Umbilical cord (tissue), 2 donors: Measurements from ENCODE around the gene ASCL4. TPM values are rescaled to one million over a fixed set of nuclear protein-coding genes. Genes with fewer than 3 reads are reported as not detected.
"Not testable (repeated sequence)": the region's sequence is repeated elsewhere in the genome, so short reads cannot be mapped to it uniquely, and the experiment has no call there.

Experiments
- DNase-seq: peaks from one replicate; pipeline ENCODE4 v3.0.0-alpha.2; 2015; ENCODE audit warnings: low spot score
- total RNA-seq: library from RNA; depleted of rRNA; stranded (reverse); fragments of >200 nt; gene quantifications from one replicate; pipeline ENCODE4 v1.2.3, GENCODE V29; 2014; ENCODE audit warnings: low replicate concordance; ENCODE audit not compliant: insufficient read depth

The ASCL4 gene, protein sequence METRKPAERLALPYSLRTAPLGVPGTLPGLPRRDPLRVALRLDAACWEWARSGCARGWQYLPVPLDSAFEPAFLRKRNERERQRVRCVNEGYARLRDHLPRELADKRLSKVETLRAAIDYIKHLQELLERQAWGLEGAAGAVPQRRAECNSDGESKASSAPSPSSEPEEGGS
- not detected for total RNA-seq

DNA sequence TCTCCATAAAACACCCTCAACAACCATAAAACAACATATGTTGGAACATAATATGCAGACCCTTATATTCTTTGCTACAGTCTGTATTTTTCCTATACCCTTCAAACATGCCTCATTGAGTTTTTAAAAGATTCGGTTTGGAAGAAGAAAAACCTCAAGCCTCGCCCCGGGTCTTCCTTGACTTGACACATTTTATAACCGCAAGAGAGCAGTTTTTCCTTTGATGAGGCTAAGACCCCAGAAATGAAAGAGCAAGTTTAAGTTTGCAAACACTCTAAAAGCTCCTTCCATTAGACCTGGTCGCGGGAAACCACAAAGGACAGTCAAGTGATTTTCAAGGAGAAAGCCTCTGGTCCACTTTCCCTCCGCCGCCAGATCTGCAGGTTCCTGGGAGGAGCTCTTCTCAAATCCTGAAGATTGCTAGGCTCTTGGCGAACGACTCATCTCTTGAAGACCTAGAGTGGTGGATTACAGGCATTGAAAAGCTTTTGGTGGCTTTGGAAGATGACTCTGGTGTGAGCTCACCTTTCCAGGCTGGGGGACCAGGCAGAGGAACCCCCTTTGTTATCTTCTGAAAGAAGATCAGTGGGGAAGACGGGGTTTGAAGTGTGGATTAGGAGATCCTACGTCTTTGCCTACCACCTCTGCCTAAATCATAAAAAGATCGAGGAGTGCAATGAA lies at the start of gene ASCL4:
TSS of gene ASCL4 (plus strand) at position 356 of the 681 bp plus-strand sequence. CDS start 515 bp downstream, outside the sequence.
- no peak for DNase-seq

DNA sequence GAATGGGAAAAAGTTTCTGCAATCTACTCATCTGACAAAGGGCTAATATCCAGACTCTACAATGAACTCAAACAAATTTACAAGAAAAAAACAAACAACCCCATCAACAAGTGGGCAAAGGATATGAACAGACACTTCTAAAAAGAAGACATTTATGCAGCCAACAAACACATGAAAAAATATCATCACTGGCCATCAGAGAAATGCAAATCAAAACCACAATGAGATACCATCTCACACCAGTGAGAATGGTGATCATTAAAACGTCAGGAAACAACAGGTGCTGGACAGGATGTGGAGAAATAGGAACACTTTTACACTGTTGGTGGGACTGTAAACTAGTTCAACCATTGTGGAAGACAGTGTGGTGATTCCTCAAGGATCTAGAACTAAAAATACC lies 47.2 kb upstream of the ASCL4 start:
- not testable (repeated sequence) for DNase-seq

DNA sequence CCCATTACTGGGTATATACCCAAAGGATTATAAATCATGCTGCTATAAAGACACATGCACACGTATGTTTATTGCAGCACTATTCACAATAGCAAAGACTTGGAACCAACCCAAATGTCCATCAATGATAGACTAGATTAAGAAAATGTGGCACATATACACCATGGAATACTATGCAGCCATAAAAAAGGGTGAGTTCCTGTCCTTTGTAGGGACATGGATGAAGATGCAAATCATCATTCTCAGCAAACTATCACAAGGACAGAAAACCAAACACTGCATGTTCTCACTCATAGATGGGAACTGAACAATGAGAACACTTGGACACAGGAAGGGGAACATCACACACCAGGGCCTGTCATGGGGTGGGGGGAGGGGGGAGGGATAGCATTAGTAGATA lies 46.8 kb upstream of the ASCL4 start:
- not testable (repeated sequence) for DNase-seq

DNA sequence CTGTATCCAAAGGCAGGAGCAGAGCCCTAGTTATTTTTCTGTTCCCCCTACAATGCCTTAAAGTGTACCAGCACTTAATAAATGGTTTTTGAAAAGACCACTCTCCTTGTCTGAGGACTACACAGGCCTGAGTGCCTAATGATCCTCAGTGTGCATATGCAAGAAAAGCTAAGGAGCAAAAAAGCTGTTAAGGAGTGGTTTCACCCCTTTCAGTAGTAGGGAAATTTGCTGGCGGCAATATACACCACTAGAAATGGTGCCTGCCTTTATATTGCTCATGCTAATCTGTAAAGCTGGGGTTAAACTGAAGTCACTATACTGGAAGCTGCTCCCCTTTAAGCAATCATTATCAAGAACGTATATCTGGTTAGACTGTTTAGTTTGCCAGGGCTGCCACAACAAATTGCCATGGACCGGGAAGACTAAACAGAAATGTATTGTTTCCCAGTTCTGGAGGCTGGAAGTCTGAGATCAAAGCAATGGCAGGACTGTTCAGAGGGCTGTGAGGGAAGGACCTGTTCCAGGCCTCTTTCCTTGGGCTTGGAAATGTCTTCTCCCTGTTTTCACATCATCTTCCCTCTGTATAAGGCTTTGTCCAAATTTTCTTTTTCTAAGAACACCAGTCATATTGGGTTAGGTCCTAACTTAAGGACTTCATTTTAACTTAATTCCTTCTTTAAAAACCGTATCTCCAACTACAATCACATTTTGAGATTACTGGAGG lies 43.7 kb upstream of the ASCL4 start:
- DNase-seq: no peak

DNA sequence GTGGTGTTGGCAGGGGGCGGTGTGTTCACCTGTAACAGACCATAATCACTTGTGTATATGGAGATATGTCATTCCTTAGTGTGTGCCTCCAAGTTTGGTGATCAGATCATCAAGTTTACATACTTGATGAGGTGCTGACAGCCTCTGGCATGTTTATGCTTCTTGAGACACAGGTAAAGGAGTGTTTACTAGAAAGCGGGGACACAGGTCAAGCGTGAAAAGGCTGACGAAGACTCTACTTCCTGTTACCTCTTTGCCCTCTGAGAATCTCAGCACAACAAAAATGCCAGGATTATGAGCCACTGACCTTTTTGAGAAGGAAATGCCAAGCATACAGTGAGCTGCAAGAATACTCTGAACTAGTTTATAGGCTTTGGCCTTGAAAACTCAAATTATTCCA lies 43.1 kb upstream of the ASCL4 start:
- no peak for DNase-seq

DNA sequence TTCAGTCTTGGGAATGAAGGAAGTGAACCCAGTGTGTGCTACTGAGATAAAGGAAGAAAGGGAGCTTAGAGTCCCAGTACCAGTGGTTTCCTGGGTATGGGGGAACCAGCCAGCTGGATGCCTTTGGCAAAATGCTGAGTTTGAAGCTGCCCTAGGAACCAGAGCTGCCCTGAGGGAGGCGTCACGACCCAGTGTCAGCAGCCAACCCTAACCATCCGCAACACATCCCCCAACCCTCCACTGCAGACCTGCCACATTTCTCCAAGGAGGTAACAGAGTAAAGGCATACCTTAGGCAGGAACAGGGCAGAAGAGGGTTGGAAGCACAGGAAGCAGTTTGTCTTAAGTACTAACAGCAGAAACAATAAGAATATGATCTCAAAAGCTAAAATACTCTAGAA lies 42.1 kb upstream of the ASCL4 start:
- DNase-seq: no peak

DNA sequence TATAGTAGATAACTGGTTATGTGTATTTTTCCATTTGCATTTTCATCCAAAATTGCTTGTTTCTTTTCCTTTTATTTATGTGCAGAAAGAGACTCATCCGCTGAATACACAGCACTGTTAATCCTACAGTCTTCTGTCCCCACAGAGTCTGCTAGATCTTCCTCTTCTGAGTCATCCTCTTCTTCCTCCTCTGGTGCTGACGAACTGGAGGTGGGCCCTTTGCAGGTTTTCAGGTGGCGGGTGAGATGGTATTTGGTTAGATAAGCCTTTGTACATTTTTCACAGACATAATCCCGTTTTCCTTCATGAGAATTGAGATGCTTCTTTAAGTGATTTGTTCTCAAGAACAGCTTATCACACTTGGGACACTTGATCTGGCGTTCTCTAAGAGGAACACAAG lies 40.4 kb upstream of the ASCL4 start:
- DNase-seq: no peak

DNA sequence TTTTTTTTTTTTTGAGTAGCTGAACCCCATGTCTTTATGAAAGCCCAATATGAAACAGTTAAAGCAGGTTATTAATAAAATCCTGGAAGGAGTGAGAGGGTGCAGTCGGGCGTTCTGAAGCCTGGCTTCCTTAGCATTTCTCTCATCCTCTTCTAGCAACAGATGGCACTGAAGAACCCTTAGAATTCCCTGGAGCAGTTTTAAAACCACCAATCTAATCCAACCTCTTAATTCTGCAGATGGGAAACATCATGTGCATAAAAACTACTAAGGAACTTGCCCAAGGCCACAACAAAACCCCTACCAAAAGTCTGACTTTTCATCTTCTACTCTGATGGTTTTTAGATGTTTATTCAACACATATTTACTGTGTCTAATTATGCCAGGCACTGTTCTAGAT lies 38.7 kb upstream of the ASCL4 start:
- DNase-seq: no peak

DNA sequence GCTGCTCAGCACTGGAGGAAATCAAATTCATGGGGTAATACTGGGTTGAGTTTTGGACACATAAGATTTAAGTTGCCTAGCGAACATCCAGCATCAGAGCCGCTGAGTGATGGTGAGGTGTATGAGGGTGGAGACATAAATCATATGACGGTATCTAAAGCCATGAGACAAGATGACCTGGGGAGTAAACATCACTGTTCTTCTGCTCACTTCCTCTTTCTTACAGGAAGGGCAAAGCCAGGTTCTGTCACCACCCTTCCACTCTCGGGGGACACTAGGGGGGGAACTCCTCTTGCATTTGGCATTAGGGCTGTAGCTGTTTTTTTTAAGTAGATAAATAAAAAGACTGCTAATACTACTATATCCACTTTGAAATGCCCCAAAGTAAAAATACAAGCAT lies 37.6 kb upstream of the ASCL4 start:
- no peak for DNase-seq

DNA sequence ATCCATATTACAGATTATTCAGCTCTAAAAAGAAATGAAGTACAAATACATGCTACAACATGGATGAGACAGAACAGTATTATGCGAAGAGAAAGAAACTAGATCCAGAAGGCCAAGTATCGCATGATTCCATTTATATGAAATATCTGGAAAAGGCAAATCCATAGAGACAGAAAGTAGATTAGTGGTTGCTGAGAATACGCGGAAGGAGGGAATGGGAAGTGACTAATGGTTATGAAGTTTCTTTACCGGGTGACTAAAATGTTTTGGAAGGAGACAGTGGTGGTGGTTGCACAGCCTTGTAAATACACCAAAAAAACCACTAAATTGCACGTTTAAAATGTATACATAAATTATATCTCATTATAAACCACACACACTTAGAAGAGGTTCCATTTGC lies 26.0 kb upstream of the ASCL4 start:
- DNase-seq: no peak

DNA sequence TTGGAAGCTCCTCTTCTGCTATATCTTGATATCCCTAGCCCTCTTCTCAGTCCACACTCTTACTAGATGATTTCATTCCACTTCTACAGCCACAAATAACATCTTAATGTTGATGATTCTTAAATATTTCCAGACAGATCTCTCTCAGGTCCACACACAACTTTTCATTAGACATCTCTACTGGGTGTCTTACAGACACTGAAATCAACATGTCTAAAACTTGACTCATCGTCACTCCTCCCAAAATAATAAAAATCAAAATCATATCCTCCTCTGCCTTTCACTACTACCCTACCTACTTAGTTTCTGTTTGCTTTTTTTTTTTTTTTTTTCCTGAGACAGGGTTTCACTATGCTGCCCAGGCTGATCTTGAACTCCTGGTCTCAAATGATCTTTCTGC lies 25.4 kb upstream of the ASCL4 start:
- no peak for DNase-seq

DNA sequence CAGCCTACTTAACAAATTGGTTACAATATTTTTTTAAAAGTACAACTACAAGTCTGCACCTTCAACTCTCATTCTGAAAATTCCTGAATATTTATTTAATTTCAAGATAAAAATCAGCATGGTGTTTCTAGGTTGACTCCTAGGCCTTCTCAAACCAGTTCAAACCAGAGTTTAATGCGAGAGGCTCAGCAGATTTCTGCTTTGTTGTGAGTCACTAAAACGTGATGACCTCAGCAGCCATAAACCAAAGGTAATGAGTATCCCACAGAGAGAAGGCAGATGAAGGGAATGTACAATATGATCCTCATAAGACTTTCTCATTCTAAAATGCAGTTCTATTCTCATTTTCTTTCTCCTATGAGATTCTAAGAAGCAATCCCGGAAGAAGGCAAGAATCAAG lies 15.1 kb upstream of the ASCL4 start:
- peak; percentile 89 for DNase-seq

DNA sequence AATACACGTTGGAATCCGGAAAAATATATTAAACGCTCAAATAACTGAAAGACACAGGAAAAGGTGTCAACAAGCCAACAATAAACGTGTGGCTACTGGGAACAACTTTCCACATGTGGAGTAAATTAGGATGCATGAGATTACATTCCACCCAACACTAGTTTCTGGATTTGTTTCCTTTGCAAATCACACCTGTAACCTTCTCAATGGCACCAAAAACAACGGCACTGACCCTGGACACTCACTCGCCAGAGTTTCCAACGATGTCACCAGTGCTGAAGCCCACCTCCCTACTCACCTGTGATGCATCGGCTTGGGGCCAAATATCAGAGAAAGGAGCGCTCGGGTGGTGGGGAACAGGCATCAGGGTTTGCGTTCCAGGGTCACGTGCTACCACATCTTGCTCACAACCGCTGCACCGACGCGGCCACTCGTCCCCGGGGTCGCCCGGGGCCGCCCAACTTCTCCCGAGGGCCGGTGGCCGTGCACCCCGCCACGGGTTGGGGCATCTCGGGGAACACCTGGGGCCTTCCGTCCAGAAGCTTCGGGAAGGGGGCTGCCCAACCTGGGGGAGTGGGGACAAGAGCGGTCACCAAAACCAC lies 14.2 kb upstream of the ASCL4 start:
- peak; percentile 25 for DNase-seq

DNA sequence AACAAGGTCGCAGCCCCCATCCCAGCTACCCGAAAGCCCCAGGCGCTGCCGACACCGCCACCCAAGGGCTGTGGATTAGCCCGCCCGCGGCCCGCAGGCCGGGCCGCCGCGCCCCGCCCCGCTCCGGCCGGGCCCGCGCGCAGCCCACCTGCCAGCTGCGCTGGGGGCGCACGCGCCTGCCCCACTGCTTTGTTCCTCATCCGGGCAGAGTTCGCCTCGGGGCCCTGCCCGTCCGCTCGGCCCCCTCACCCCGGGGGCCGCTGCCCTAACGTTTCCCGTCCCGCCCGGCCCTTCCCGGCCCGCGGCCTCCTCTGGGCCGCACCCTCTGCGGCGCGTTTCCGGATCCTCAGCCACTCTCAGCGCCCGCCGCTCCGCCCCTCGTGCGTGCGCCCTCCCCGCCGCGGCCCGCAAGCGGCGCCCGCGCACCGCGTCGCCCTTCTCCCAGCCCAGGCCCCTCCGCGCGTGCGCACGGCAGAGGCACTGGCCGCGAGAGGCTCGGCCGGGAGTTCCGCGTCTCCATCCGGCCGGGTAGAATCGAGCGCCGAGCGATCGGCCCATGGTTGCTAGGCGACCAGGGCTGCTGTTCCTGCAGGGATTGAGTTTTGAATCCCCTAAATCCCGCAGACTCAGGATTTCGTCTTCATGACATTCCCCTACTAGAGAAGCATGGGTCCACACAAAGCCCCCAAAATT lies 13.5 kb upstream of the ASCL4 start, which contains the start of gene PRDM4:
TSS of gene PRDM4 (minus strand) at position 329 of the 693 bp plus-strand sequence. CDS start 622 bp downstream, outside the sequence.
- peak; percentile 98 for DNase-seq

DNA sequence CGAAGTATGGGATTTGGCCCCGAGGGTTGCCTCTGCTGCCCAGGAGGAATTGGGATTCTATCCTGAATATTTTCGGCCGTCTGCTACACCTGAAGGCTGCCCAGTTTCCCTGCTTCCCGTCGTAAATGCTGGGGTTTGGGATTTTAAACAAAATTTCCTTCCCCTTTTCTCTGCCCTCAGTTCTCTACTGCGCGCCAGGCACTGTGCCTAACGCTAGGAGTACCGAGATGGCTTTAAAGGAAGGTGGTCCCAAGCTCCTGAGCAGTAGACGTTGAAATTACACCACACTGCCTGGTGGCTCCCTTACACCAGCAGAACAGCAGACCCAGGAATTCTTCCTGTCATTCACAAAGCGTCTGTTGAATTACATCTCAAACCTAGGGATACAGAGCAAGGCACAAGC lies 13.0 kb upstream of the ASCL4 start:
- no peak for DNase-seq

DNA sequence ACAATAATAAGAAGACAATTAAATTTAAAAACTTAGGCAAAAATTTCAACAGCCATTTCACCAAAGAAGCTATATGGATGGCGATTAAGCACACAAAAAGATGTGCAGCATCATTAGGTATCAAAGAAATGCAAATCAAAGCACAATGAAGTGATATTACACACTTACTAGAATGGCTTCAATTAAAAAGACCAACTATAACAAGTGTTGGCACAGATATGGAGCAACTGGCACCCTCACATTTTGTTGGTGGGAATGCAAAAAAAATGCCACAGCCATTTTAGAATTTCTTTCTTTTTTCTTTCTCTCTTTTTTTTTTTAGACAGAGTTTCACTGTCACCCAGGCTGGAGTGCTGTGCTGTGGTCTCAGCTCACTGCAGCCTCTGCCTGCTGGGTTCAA lies 11.6 kb upstream of the ASCL4 start:
- DNase-seq: no peak

DNA sequence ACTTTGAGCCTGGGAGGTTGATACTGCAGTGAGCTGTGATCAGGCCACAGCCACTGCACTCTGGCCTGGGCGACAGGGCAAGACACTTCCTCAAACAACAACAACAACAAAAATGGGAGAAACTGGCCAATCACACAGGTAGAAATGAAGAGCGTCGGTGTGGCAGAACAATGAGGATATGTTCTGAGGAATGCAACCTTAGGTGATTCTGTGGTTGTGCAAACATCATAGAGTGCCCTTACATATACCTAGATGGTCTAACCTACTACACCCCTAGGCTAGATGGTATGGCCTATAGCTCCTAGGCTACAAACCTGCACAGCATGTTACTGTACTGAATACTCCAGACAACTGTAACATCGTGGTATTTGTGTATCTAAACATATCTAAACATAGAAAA lies 9.9 kb upstream of the ASCL4 start:
- DNase-seq: no peak

DNA sequence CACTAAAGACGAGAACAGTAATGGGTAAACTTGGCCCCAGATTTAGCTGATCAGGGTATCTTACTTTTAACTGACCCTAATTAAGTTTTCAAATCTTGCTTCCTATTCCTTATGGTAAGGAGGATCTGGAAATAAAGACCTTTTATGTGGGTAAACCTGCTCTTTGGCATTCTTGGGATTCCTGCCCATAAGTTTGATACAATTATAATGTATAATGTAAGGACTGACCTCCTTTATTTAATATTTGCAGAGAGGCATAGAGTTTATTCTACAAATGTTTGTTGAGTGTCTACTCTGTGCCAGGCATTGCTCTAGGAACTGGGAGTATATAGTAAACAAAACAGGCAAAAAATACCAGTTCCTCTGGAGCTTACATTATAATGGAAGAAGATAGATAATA lies 9.2 kb upstream of the ASCL4 start:
- no peak for DNase-seq

DNA sequence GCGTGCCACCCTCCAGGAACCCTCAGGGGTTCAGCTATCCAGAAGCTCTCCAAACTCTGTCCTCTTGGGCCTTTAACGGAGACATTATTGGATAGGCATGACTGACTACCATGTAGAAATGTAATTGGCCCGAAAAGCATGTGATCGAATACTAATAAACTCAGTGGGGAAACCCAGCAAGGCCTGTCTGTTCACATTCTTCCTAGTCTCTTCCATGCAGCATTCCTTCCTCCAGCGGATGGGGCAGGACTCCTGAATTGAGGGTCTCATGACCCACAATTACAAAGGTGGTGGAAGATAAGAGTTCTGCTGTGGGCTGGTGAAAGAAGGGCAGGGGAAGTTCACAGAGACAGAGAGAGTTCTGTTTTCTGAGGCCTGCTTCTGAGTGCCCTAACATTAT lies 7.0 kb upstream of the ASCL4 start:
- DNase-seq: no peak

DNA sequence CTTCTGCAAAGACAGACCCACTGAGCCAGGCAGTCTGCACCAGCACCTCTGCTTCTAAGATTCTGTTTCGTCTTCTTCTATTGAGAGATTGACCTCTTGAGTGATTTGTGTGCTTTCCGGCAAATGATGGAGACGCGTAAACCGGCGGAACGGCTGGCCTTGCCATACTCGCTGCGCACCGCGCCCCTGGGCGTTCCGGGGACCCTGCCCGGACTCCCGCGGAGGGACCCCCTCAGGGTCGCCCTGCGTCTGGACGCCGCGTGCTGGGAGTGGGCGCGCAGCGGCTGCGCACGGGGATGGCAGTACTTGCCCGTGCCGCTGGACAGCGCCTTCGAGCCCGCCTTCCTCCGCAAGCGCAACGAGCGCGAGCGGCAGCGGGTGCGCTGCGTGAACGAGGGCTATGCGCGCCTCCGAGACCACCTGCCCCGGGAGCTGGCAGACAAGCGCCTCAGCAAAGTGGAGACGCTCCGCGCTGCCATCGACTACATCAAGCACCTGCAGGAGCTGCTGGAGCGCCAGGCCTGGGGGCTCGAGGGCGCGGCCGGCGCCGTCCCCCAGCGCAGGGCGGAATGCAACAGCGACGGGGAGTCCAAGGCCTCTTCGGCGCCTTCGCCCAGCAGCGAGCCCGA lies 703 bp downstream of the ASCL4 start:
- no peak for DNase-seq

DNA sequence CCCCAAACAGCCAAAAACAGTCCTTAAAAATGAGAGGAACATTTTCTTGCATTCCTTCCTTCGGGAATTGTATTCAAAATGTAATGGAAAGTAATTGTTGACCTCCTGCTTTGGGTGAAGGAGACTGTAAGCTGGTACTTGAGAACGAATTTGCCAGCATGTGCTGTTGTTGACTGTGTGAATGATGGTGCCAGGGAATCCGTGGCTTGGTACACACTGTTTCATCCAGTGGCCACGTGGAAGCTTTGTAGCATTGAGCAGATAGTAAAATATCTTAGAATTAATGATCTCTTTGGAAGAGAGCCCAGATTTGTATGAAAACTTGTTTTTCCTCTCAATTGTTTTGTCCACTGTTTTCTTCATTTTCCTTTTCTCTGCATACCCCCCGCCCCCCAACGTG lies 1.7 kb downstream of the ASCL4 start:
- no peak for DNase-seq
